Stomach (tissue), 4 donors: Measurements from ENCODE around the gene C17orf107.

Source experiments
- POLR2A ChIP-seq, 4 donors: fragments of 450-650 bp; IDR thresholded peaks; one replicate each; pipeline ENCODE4 v1.6.1; 2016; ENCODE audit warnings: antibody characterized with exemption in 4 of 4, control low read depth in 2 of 4, mild to moderate bottlenecking in 1 of 4, moderate library complexity in 1 of 4
- TF ChIP-seq, protein P1 (sequence below), 7 experiments: fragments of 450-650 bp in 4 of 7; fragments of 200-600 bp in 3 of 7; sonication (generic) in 3 of 7; IDR thresholded peaks; one replicate each; pipeline ENCODE4 v1.5.1; 2016 to 2019; ENCODE audit warnings: antibody characterized with exemption in 7 of 7, control low read depth in 2 of 7, mild to moderate bottlenecking in 1 of 7

DNA sequence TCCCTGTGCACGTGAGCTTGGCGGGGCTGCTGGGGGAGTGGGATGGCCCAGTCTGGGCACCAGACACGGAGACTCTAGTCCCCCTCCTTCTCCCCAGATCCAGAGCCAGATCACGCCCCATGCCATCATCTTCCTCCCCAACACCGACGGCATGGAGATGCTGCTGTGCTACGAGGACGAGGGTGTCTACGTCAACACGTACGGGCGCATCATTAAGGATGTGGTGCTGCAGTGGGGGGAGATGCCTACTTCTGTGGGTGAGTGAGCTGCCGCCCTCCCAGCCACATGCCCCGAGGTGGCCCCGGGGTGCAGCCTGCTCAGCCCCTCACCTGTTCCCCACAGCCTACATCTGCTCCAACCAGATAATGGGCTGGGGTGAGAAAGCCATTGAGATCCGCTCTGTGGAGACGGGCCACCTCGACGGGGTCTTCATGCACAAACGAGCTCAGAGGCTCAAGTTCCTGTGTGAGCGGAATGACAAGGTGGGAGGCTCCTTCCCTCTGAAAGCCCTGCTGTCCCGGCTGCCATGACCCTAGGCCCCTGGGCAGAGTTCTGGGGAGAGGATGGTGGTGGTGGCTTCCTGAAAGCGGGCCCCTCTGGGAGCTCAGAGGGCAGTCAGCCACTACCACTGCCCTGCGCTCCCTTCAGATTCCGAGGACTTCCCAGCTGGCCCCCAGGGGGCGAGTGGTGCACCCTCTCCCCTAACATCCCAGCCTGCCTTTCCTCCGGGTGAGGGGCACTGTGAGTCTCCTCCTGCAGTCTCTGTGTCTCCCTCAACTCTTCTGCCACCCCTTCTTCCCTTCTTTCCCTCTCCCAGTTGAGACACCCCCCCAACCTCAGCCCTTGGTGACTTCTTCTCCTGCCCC is 2.8 kb upstream of the C17orf107 start:
- TF ChIP-seq, protein P1, sequence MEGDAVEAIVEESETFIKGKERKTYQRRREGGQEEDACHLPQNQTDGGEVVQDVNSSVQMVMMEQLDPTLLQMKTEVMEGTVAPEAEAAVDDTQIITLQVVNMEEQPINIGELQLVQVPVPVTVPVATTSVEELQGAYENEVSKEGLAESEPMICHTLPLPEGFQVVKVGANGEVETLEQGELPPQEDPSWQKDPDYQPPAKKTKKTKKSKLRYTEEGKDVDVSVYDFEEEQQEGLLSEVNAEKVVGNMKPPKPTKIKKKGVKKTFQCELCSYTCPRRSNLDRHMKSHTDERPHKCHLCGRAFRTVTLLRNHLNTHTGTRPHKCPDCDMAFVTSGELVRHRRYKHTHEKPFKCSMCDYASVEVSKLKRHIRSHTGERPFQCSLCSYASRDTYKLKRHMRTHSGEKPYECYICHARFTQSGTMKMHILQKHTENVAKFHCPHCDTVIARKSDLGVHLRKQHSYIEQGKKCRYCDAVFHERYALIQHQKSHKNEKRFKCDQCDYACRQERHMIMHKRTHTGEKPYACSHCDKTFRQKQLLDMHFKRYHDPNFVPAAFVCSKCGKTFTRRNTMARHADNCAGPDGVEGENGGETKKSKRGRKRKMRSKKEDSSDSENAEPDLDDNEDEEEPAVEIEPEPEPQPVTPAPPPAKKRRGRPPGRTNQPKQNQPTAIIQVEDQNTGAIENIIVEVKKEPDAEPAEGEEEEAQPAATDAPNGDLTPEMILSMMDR (IDR thresholded peaks at IDR 0.05) = no peak
- TF ChIP-seq POLR2A (IDR thresholded peaks at IDR 0.05) = no peak
